Measurements from ENCODE around the gene CA11.

- TF ChIP-seq POLR2A (IDR thresholded peaks at IDR 0.05) (no peak), CTCF (IDR thresholded peaks at IDR 0.05 in 4 of 5, conservative IDR thresholded peaks at IDR 0.05 in 1 of 5) (no peak)
These were observed 34.6 kb upstream of the CA11 start for GRCh38 chr19:48680436-48681126.
